GM12801 (cell line): ENCODE measurements around the gene CIAO2A.

Source experiments
- TF ChIP-seq, protein P1 (sequence below): IDR thresholded peaks from one replicate; pipeline ENCODE4 v1.5.1; 2011; ENCODE audit warnings: control low read depth; ENCODE audit not compliant: insufficient read length; ENCODE audit errors: extremely low read depth

CIAO2A gene

DNA sequence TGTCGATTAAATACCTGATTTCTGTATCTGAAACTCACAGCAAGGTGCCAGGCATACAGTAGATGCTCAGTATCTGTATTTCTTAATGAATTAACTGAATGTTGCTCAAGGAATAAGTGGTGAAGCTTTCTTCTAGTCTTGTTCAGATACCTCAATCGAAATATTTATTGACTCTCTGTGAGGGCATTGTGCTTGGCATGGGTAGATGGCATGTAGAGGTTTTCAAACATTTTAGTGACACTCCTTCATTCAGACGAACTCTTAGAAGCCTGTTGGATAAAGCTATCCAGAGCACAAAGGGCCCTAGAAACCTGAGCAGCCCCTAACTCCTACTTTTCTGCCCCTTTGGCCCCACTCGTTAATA, 1.8 kb upstream of the CIAO2A start:
- TF ChIP-seq, protein P1, sequence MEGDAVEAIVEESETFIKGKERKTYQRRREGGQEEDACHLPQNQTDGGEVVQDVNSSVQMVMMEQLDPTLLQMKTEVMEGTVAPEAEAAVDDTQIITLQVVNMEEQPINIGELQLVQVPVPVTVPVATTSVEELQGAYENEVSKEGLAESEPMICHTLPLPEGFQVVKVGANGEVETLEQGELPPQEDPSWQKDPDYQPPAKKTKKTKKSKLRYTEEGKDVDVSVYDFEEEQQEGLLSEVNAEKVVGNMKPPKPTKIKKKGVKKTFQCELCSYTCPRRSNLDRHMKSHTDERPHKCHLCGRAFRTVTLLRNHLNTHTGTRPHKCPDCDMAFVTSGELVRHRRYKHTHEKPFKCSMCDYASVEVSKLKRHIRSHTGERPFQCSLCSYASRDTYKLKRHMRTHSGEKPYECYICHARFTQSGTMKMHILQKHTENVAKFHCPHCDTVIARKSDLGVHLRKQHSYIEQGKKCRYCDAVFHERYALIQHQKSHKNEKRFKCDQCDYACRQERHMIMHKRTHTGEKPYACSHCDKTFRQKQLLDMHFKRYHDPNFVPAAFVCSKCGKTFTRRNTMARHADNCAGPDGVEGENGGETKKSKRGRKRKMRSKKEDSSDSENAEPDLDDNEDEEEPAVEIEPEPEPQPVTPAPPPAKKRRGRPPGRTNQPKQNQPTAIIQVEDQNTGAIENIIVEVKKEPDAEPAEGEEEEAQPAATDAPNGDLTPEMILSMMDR, result no peak

DNA sequence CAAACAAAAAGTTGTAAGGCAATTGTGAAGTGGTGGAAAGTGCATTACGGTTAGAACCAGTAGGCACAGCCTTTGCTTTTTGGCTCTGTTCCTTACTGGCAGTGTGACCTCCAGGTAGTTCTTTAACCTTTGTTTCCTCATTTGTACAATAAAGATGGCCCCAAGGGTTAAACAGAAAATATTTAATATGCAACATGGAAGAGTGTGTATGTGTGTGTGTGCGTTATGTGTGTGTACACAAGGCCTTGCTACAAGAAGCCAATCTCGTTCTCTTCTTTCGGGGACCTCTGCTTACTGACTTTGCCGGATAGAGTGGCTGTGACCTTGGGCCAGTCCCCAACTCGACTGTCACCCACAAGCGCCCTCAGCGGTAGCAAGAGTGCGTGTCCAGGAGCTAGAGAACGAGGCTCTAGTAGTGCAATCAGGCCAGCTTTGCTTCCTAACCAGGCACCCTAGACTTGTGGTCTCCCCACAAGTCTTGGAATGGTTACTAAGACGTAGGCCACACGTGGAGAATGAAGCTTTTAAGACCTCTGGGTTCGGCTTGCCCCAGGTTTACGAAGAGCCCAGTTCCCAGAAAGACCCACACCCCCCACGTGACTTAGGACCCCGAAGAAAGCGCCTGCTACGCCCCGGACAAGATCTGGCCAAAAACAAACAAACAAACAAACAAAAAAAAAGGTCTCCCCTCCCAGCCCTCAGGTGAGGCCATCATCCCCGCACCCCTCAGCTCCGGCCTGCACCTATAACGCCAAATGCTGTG, 593 bp downstream of the CIAO2A start:
- TF ChIP-seq, protein P1, result no peak

DNA sequence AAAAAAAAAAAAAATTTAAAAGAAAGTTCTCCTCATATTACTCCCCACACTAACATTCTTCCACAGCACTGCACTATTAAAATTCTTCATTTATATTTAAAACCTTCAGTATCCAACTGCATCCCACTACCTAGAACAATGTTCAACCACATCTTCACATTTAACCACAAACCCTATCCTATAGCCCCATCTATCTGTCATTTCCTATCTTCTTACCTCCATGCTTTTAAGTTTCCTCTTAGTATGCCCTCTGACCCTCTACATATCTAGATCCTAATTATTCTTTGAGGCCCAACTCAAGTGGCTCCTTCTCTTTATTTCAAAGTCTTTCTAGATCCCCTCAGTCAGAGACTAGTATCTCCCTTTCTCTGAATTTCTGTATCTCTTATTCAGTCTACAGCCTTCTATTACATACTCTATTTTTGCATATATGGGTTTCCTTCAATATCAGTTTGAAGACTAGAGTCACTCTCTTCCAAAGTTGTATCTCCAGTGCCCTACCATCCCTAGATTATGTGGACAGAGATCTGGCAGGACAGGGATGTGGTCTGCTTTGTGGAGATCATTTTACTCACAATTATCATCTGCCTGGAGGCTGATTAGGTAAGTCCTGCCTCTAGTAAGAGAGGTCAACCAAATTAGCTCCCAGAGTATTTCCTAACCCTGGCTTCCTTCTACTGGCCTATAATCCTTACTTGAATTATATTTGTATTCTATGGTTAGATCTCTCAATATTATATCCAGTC, 1.4 kb downstream of the CIAO2A start:
- TF ChIP-seq, protein P1, result no peak

DNA sequence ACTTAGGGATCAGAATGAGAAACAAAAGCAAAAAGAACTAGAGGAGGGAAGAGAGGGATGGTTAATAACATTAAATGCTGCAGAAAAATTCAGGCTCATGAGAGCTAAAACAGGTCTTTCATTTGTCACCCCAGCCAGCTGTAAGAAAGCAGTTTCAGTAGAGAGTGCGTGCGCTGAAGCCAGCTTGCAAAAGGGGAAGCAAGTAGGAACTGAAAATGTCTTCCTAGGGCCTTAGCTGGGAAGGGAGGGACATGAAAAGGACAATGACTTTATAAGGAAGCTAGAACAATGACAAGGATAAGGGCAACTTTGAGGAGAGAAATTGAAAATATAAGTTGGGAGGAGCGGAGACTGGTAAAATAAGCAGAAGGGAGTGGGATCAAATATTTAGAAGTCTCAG, 3.1 kb downstream of the CIAO2A start:
- TF ChIP-seq, protein P1, result no peak

DNA sequence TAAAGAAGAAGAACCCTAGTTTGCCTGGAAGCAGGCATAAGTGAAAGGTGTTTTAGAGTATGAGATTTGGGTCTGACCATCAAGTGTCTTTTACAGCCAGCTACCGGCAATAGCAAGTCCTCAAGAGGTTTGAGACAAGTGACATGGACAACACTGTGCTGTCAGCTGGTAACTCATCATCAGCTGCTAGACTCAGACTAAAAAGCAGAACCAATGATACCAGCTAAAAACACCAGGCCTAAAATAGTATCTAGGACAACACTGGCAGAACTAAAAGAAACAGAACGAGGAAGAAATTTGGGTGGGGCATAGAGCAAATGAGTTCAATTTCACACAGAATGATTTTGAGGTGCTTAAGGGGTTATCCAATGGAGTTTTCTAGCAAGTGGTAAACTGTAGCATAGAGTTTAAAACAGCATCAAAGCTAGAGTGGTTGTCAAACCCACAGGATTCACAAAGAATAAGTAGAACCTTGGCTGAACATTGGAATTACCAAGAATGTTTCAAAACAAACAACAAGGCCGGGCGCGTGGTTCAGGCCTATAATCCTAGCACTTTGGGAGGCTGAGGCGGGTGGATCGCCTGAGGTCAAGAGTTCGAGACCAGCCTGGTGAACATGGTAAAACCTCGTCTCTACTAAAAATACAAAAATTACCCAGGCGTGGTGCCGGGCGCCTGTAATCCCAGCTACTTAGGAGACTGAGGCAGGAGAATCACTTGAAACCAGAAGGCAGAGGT, 3.9 kb downstream of the CIAO2A start:
- TF ChIP-seq, protein P1, result no peak

DNA sequence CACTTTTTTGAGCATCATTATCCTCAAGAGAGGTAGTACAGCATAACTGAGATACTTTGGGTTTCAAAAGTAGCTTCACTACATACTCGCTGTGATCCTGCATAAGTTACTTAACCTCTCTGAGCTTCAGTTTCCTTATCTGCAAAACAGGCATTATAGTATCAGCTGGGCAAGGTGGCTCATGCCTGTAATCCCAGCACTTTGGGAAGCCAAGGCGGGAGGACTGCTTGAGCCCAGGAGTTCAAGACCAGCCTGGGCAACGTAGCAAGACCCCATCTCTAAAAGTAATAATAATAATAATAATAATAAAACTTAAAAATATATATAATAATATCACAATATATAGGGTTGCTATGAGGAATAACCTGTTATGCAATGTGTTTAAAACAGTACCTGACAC, 10.9 kb downstream of the CIAO2A start:
- TF ChIP-seq, protein P1, result no peak

DNA sequence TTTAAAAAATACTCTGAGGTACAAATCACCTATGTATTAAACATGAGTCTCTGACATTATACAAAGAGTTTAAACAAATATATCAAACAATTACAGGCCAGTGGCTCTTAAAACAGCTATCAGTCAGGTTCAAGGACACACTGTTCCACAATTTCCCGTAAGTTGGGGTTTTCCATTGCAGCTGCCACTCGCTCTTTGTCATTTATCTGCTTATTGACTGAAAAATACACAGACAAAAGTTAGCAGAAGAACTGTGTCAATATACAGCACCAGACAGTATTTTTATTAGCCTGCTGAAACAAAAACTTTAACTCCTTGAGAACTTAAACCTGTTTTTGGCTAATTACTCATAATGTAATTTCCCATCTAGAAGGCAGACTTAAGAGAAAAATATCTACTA, 20.8 kb downstream of the CIAO2A start:
- TF ChIP-seq, protein P1, result no peak
